GM23338 (cell line): ENCODE data around the gene ALDH5A1. TPM values are rescaled to one million over a fixed set of nuclear protein-coding genes. Genes with fewer than 3 reads are reported as not detected.

Source experiments
- ATAC-seq: fragments of 200-7000 bp; cut with Tn5 transposase; 3 replicates; pipeline ENCODE4 v1.9.1; 2020
- DNase-seq: peaks from one replicate; pipeline ENCODE4 v3.0.0-alpha.2; 2015; ENCODE audit warnings: low spot score
- H2AFZ ChIP-seq: fragments of 200-600 bp; sonication (generic); 2 replicates; pipeline ENCODE4 v1.8.0; 2016; ENCODE audit warnings: antibody characterized with exemption, mild to moderate bottlenecking, moderate library complexity
- H3F3A ChIP-seq: fragments of 200-600 bp; sonication (generic); replicated peaks from 2 replicates; pipeline ENCODE4 v1.8.0; 2017; ENCODE audit warnings: antibody characterized with exemption, mixed run types, low read depth
- H3K27ac ChIP-seq: fragments of 200-600 bp; sonication (generic); 2 replicates; pipeline ENCODE4 v1.6.1; 2016; ENCODE audit warnings: low read depth
- H3K27me3 ChIP-seq: fragments of 200-600 bp; sonication (generic); 2 replicates; pipeline ENCODE4 v1.8.0; 2016; ENCODE audit warnings: mild to moderate bottlenecking, mixed run types, moderate library complexity; ENCODE audit not compliant: insufficient read depth
- H3K36me3 ChIP-seq: fragments of 200-600 bp; sonication (generic); 2 replicates; pipeline ENCODE4 v1.8.0; 2016; ENCODE audit warnings: mild to moderate bottlenecking; ENCODE audit not compliant: insufficient read depth
- H3K4me1 ChIP-seq: fragments of 200-600 bp; sonication (generic); 2 replicates; pipeline ENCODE4 v1.8.0; 2016; ENCODE audit warnings: mild to moderate bottlenecking, moderate library complexity; ENCODE audit not compliant: insufficient read depth
- H3K4me2 ChIP-seq: fragments of 200-600 bp; sonication (generic); 2 replicates; pipeline ENCODE4 v1.7.1; 2017; ENCODE audit warnings: mixed run types
- H3K4me3 ChIP-seq: fragments of 200-600 bp; sonication (generic); 2 replicates; pipeline ENCODE4 v1.6.1; 2016; ENCODE audit warnings: mixed run types
- H3K79me2 ChIP-seq: fragments of 200-600 bp; sonication (generic); replicated peaks from 2 replicates; pipeline ENCODE4 v1.8.0; 2017; ENCODE audit warnings: mild to moderate bottlenecking; ENCODE audit not compliant: insufficient read depth
- H3K9me2 ChIP-seq: fragments of 200-600 bp; sonication (generic); 2 replicates; pipeline ENCODE4 v1.8.0; 2017; ENCODE audit not compliant: insufficient read depth
- H4K20me1 ChIP-seq: fragments of 200-600 bp; sonication (generic); replicated peaks from 2 replicates; pipeline ENCODE4 v1.8.0; 2017; ENCODE audit warnings: mild to moderate bottlenecking; ENCODE audit not compliant: insufficient read depth
- H3K27ac Mint-ChIP-seq: 2 replicates; pipeline ENCODE4 v1.8.0; 2020; ENCODE audit warnings: inconsistent platforms, mild to moderate bottlenecking, moderate library complexity, mixed read lengths
- H3K27me3 Mint-ChIP-seq: 3 replicates; pipeline ENCODE4 v1.8.0; 2022; ENCODE audit warnings: low read depth, mild to moderate bottlenecking, moderate library complexity, mixed read lengths, inconsistent platforms; ENCODE audit not compliant: insufficient read depth, poor library complexity
- H3K36me3 Mint-ChIP-seq: 3 replicates; pipeline ENCODE4 v1.8.0; 2021; ENCODE audit warnings: low read depth, mild to moderate bottlenecking, inconsistent platforms, moderate library complexity, mixed read lengths
- H3K4me1 Mint-ChIP-seq: 3 replicates; pipeline ENCODE4 v1.8.0; 2020; ENCODE audit warnings: mild to moderate bottlenecking, inconsistent platforms, mixed read lengths
- H3K4me3 Mint-ChIP-seq: 3 replicates; pipeline ENCODE4 v1.8.0; 2021; ENCODE audit warnings: moderate library complexity, mild to moderate bottlenecking, inconsistent platforms, mixed read lengths
- H3K9me3 Mint-ChIP-seq: 3 replicates; pipeline ENCODE4 v1.8.0; 2020; ENCODE audit warnings: moderate library complexity, mild to moderate bottlenecking, inconsistent platforms, mixed read lengths
- CREB1 ChIP-seq: fragments of 250-450 bp; sonication (Bioruptor Pico); IDR thresholded peaks from 2 replicates; pipeline ENCODE4 v1.5.0; 2020; ENCODE audit warnings: low read depth, mild to moderate bottlenecking, moderate library complexity
- CTCF ChIP-seq, 2 experiments: fragments of 200-600 bp in 1 of 2; sonication (generic) in 1 of 2; conservative IDR thresholded peaks; 2 replicates each; pipeline versions ENCODE4 v1.5.1 to v1.6.1; 2016 to 2017; ENCODE audit warnings: antibody characterized with exemption in 2 of 2, low read depth in 2 of 2, mild to moderate bottlenecking in 2 of 2, moderate library complexity in 1 of 2
- EZH2 ChIP-seq: fragments of 200-600 bp; sonication (generic); IDR thresholded peaks from one replicate; pipeline ENCODE4 v1.8.0; 2017; ENCODE audit warnings: antibody characterized with exemption, mild to moderate bottlenecking, low read depth; ENCODE audit not compliant: unreplicated experiment
- EZH2phosphoT487 ChIP-seq: fragments of 200-600 bp; sonication (generic); IDR thresholded peaks from one replicate; pipeline ENCODE4 v1.8.1; 2018; ENCODE audit warnings: antibody characterized with exemption; ENCODE audit not compliant: unreplicated experiment
- JUNB ChIP-seq: IDR thresholded peaks from one replicate; pipeline ENCODE4 v1.6.1; 2016; ENCODE audit warnings: antibody characterized with exemption; ENCODE audit not compliant: unreplicated experiment
- NANOG ChIP-seq: IDR thresholded peaks from 2 replicates; pipeline ENCODE4 v1.6.1; 2016; ENCODE audit warnings: antibody characterized with exemption, borderline replicate concordance
- POLR2AphosphoS5 ChIP-seq: IDR thresholded peaks from 2 replicates; pipeline ENCODE4 v1.6.1; 2016; ENCODE audit warnings: antibody characterized with exemption, low read depth
- REST ChIP-seq: IDR thresholded peaks from one replicate; pipeline ENCODE4 v1.6.1; 2018; ENCODE audit warnings: antibody characterized with exemption; ENCODE audit not compliant: unreplicated experiment
- STAT1 ChIP-seq: IDR thresholded peaks from one replicate; pipeline ENCODE4 v1.6.1; 2016; ENCODE audit warnings: antibody characterized with exemption; ENCODE audit not compliant: unreplicated experiment
- polyA plus RNA-seq: library from polyadenylated mRNA; unstranded; fragments of >200 nt; fragmentation: Nextera tagmentation; extraction: Ambion mirVana; gene quantifications from 2 replicates; pipeline ENCODE4 v1.2.1, GENCODE V29; 2016
- total RNA-seq: library from RNA; depleted of rRNA; stranded (reverse); fragments of >200 nt; shearing (Covaris generic); gene quantifications from 2 replicates; pipeline ENCODE4 v1.2.3, GENCODE V29; 2014
- TF ChIP-seq, protein P1 (sequence below): IDR thresholded peaks from 2 replicates; pipeline ENCODE4 v1.6.1; 2016; ENCODE audit warnings: antibody characterized with exemption
- TF ChIP-seq, protein P2 (sequence below): fragments of 250-450 bp; sonication (Bioruptor Pico); IDR thresholded peaks from 2 replicates; pipeline ENCODE4 v1.5.0; 2020; ENCODE audit warnings: mild to moderate bottlenecking, moderate library complexity

The ALDH5A1 gene
- total and polyA plus RNA-seq, 2 experiments from 2014 or later = 3.1 to 5.2 TPM

- peaks cover 31% of the 10 kb centered on the region; the same call in 1 of the 2 replicates for H3K4me1 ChIP-seq
- no peaks in the 10 kb centered on the region for H3K9me2 ChIP-seq
- ATAC-seq = peak; percentile 74
- H3K27me3 ChIP-seq = peaks cover 32% of the 10 kb centered on the region
- H3K4me1 Mint-ChIP-seq = peaks cover 27% of the 10 kb centered on the region
- peak overlapping the region; percentile 77 for H3K4me3 Mint-ChIP-seq
- peaks cover 16% of the 10 kb centered on the region for H3K9me3 Mint-ChIP-seq
- peak overlapping the region; percentile 96 for H2AFZ ChIP-seq
- TF ChIP-seq, protein P1, sequence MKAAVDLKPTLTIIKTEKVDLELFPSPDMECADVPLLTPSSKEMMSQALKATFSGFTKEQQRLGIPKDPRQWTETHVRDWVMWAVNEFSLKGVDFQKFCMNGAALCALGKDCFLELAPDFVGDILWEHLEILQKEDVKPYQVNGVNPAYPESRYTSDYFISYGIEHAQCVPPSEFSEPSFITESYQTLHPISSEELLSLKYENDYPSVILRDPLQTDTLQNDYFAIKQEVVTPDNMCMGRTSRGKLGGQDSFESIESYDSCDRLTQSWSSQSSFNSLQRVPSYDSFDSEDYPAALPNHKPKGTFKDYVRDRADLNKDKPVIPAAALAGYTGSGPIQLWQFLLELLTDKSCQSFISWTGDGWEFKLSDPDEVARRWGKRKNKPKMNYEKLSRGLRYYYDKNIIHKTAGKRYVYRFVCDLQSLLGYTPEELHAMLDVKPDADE = no peak
- TF ChIP-seq JUNB (no peak), POLR2AphosphoS5 (no peak), STAT1 (no peak), EZH2phosphoT487 (no peak), CTCF (conservative IDR thresholded peaks at IDR 0.05; ENCODE audit: low read depth in 2 of 2) (no peak), CREB1 (CRISPR knock-in tag) (no peak), NANOG (no peak), EZH2 (no peak), REST (no peak)
- TF ChIP-seq, protein P2, sequence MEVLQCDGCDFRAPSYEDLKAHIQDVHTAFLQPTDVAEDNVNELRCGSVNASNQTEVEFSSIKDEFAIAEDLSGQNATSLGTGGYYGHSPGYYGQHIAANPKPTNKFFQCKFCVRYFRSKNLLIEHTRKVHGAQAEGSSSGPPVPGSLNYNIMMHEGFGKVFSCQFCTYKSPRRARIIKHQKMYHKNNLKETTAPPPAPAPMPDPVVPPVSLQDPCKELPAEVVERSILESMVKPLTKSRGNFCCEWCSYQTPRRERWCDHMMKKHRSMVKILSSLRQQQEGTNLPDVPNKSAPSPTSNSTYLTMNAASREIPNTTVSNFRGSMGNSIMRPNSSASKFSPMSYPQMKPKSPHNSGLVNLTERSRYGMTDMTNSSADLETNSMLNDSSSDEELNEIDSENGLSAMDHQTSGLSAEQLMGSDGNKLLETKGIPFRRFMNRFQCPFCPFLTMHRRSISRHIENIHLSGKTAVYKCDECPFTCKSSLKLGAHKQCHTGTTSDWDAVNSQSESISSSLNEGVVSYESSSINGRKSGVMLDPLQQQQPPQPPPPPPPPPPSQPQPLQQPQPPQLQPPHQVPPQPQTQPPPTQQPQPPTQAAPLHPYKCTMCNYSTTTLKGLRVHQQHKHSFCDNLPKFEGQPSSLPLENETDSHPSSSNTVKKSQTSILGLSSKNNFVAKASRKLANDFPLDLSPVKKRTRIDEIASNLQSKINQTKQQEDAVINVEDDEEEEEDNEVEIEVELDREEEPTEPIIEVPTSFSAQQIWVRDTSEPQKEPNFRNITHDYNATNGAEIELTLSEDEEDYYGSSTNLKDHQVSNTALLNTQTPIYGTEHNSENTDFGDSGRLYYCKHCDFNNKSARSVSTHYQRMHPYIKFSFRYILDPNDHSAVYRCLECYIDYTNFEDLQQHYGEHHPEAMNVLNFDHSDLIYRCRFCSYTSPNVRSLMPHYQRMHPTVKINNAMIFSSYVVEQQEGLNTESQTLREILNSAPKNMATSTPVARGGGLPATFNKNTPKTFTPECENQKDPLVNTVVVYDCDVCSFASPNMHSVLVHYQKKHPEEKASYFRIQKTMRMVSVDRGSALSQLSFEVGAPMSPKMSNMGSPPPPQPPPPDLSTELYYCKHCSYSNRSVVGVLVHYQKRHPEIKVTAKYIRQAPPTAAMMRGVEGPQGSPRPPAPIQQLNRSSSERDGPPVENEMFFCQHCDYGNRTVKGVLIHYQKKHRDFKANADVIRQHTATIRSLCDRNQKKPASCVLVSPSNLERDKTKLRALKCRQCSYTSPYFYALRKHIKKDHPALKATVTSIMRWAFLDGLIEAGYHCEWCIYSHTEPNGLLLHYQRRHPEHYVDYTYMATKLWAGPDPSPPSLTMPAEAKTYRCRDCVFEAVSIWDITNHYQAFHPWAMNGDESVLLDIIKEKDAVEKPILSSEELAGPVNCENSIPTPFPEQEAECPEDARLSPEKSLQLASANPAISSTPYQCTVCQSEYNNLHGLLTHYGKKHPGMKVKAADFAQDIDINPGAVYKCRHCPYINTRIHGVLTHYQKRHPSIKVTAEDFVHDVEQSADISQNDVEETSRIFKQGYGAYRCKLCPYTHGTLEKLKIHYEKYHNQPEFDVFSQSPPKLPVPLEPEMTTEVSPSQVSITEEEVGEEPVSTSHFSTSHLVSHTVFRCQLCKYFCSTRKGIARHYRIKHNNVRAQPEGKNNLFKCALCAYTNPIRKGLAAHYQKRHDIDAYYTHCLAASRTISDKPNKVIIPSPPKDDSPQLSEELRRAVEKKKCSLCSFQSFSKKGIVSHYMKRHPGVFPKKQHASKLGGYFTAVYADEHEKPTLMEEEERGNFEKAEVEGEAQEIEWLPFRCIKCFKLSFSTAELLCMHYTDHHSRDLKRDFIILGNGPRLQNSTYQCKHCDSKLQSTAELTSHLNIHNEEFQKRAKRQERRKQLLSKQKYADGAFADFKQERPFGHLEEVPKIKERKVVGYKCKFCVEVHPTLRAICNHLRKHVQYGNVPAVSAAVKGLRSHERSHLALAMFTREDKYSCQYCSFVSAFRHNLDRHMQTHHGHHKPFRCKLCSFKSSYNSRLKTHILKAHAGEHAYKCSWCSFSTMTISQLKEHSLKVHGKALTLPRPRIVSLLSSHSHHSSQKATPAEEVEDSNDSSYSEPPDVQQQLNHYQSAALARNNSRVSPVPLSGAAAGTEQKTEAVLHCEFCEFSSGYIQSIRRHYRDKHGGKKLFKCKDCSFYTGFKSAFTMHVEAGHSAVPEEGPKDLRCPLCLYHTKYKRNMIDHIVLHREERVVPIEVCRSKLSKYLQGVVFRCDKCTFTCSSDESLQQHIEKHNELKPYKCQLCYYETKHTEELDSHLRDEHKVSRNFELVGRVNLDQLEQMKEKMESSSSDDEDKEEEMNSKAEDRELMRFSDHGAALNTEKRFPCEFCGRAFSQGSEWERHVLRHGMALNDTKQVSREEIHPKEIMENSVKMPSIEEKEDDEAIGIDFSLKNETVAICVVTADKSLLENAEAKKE (CRISPR knock-in tag) = no peak
- peak overlapping the region; percentile 95 for H3K4me2 ChIP-seq
- H3K27ac ChIP-seq = no peak overlapping the region
- H3K79me2 ChIP-seq = no peaks in the 10 kb centered on the region
- H3K27me3 Mint-ChIP-seq = peaks cover 31% of the 10 kb centered on the region
- peak; percentile 79 for DNase-seq
- no peaks in the 10 kb centered on the region for H4K20me1 ChIP-seq
- H3K36me3 Mint-ChIP-seq = peaks cover 13% of the 10 kb centered on the region
- peak overlapping the region; percentile 78 for H3K4me3 ChIP-seq
- peaks cover 16% of the 10 kb centered on the region for H3F3A ChIP-seq
- no peaks in the 10 kb centered on the region; the same call in 1 of the 2 replicates for H3K36me3 ChIP-seq
- no peak overlapping the region for H3K27ac Mint-ChIP-seq
Measured at GRCh38 chr6:24493945-24494820, 586 bp upstream of the ALDH5A1 start.
